ENCODE measurements around the gene NAGPA. TPM values are rescaled to one million over a fixed set of nuclear protein-coding genes. Genes with fewer than 3 reads are reported as not detected.

The NAGPA gene
- polyA plus RNA-seq, 3 donors from 2014 or later = 26.6 to 50.6 (median 37.2) TPM

DNA sequence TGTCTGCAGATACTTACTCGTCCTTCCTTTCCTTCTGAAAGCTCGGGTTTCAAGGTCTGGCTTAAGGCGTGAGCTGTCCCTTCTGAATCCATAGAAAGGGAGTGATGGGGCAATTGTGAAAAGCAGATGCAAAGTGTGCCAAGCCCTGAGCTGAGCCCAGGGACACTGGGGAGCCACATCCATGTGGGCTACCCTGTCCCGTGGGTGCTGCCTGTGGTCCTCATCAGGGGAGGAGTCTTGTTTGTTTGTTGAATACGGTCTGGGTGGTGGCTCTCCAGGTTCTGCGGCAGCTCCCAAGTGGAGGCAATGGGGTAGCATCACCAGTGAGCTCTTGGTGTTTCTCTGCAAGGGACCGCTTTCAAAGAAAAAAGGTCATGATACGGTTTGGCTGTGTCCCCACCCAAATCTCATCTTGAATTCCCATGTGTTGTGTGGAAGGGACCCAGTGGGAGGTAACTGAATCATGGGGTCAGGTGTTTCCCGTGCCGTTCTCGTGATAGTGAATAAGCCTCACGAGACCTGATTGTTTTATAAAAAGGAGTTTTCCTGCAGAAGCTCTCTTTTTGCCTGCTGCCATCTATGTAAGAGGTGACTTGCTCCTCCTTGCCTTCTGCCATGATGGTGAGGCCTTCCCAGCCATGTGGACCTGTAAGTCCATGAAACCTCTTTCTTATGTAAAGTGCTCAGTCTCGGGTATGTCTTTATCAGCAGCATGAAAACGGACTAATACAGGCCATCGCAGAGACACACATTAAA lies 36.9 kb upstream of the NAGPA start:
- H3K4me3 Mint-ChIP-seq = peak overlapping the region; percentile 33 to 97 (median 62)
- peaks cover 7 to 13% (median 12%) of the 10 kb centered on the region in 3 donors for H3K27me3 Mint-ChIP-seq (ENCODE audit: low read depth in 3 of 3)
- no peak for DNase-seq
- peak overlapping the region; percentile 93 to 97 (median 96) for H3K27ac Mint-ChIP-seq
- peaks cover 29 to 34% of the 10 kb centered on the region in 2 donors for H3K4me1 Mint-ChIP-seq
- H3K9me3 Mint-ChIP-seq = no peaks in the 10 kb centered on the region
- peaks cover 3 to 5% (median 4%) of the 10 kb centered on the region in 3 donors for H3K36me3 Mint-ChIP-seq

DNA sequence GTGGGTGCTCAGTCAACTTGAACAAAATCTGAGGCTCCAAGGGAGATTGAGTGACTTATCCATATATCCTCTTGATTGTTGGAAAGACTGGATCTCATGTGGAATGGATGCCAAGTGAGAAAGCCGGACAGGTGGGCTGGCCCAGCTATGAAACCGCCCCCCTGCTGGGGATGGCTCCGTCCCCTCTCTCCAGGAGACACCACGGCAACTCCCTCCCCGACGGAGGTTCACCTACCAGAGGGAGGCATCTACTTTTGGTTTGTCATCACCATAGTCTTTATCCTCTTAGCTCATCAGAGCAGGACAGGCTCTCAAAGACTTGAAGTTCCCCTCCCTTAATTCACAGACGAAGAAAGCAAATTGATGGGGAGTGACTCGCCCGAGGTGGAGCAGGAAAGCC lies 36.1 kb upstream of the NAGPA start:
- Mint-ChIP-seq H3K4me3 (peak overlapping the region in 2 of 5 donors; percentile 12 to 21), H3K4me1 (peaks cover 29 to 34% of the 10 kb centered on the region in 2 donors), H3K27me3 (ENCODE audit: low read depth in 3 of 3) (peaks cover 7 to 13% (median 12%) of the 10 kb centered on the region in 3 donors), H3K9me3 (no peaks in the 10 kb centered on the region), H3K36me3 (no peaks in the 10 kb centered on the region), H3K27ac (peak overlapping the region in 2 of 6 donors; percentile 24 to 34)
- DNase-seq = no peak

DNA sequence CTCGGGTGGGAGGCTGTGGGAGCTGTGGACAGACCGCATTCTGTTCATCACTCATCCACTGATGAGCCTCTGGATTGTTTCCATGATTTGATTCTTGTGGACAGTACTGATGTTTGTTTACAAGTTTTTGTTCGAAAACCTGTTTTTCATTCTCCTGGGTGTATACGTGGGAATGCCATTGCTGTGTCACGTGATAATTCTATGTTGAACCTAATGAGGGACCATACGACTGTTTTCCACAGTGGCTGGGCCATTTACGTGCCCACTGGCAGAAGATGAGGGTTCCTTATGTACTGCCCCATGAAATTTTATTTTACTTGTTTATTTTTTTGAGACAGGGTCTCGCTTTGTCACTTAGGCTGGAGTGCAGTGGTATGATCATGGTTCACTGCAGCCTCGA lies 35.3 kb upstream of the NAGPA start:
- Mint-ChIP-seq H3K9me3 (no peaks in the 10 kb centered on the region), H3K27ac (no peak overlapping the region), H3K4me1 (peaks cover 29 to 34% of the 10 kb centered on the region in 2 donors), H3K36me3 (no peaks in the 10 kb centered on the region), H3K27me3 (ENCODE audit: low read depth in 3 of 3) (peaks cover 7 to 13% (median 12%) of the 10 kb centered on the region in 3 donors), H3K4me3 (no peak overlapping the region)
- DNase-seq = no peak

DNA sequence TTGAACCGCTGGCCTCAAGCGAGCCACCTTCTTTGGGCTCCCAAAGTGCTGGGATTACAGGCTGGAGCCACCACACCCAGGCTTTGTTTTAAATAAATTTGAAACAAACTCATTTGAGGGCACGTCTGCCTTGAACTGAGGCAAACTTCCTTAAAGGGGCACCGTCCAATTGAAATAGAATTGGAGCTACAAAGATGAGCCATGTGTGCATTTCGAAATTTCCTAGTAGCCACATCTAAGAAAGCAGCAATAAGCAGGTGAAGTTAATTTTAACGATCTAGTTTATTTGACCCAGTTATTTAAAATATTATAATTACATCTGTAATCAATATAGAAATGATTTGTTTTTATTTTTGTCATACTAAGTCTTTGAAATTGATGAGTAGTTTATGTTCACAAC lies 32.8 kb upstream of the NAGPA start:
- Mint-ChIP-seq H3K4me1 (peaks cover 10 to 15% of the 10 kb centered on the region in 2 donors), H3K4me3 (no peak overlapping the region), H3K36me3 (no peaks in the 10 kb centered on the region), H3K9me3 (no peaks in the 10 kb centered on the region), H3K27me3 (ENCODE audit: low read depth in 3 of 3) (peaks cover 2 to 9% (median 8%) of the 10 kb centered on the region in 3 donors), H3K27ac (no peak overlapping the region)
- no peak for DNase-seq

DNA sequence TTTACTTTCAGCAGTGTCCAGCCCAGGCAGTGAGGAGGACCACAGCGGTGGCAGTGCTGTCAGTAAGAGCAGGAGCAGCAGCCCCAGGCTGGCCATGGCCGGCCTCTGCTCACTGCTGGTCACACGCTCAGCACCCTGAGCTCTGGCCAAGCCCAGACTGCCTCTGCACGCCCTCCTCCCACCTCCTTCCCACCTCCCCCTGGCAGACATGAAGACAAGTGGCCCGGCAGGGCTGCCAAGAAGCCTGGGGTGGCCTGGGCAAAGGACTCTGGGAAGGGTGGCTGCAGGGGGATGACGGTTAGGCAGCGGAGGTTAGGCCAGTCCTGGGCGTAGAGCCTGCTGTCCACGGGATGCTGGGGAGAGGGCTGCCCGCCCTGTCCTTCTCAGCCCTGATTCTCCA lies 32.1 kb upstream of the NAGPA start, which contains the start of gene C16orf89:
C16orf89 (minus strand) TSS at position 144 of the 400 bp plus-strand sequence; CDS start at position 96, 48 bp downstream.
- Mint-ChIP-seq H3K27me3 (ENCODE audit: low read depth in 3 of 3) (peaks cover 0 to 7% (median 7%) of the 10 kb centered on the region in 3 donors), H3K36me3 (no peaks in the 10 kb centered on the region), H3K4me1 (peaks cover 3 to 8% of the 10 kb centered on the region in 2 donors), H3K27ac (no peak within 1 kb of the TSS), H3K9me3 (no peaks in the 10 kb centered on the region), H3K4me3 (no peak within 1 kb of the TSS)
- no peak for DNase-seq

DNA sequence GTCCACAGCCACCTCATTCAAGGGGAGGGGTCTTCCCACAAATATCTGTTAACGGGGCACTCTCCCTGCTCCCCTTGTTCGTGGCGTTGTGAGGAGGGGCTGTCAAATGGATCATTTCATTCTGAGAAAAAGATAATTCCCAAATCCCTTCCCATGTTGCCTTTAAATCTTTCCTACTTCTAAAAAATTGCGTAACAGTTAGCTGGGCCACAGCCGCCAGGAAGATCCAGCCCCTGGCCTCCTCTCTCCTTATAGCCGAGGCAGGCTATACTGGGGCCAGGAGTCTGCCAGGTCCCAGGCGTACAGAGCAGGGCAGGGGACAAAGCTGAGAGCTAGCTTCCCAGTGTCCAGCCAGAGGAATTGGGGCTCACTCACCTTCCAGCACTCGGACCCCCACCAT lies 31.6 kb upstream of the NAGPA start:
- H3K4me1 Mint-ChIP-seq = peaks cover 2 to 3% of the 10 kb centered on the region in 2 donors
- no peak overlapping the region for H3K27ac Mint-ChIP-seq
- H3K36me3 Mint-ChIP-seq = no peaks in the 10 kb centered on the region
- peaks cover 0 to 9% (median 5%) of the 10 kb centered on the region in 3 donors for H3K27me3 Mint-ChIP-seq (ENCODE audit: low read depth in 3 of 3)
- no peaks in the 10 kb centered on the region for H3K9me3 Mint-ChIP-seq
- H3K4me3 Mint-ChIP-seq = no peak overlapping the region
- no peak for DNase-seq

DNA sequence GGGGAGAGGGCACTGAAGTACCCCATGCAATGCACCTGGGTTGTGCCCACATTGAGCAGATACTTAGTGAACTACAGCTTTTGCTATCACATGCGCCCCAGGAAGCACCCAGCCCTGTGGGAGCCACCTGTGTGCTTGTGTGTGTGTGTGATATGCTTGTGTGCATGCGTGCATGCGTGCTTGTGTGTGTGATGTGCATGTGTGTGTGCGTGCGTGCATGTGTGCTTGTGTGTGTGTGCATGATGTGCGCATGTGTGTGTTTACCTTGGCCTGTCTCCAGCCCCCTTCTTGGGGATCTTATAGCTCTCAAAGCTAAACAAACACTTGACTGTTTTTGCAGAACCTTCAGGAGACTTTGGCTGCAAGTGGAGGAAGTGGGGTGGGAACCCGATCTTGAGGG lies 31.2 kb upstream of the NAGPA start:
- no peak for DNase-seq
- Mint-ChIP-seq H3K27ac (no peak overlapping the region), H3K27me3 (ENCODE audit: low read depth in 3 of 3) (peaks cover 0 to 9% (median 4%) of the 10 kb centered on the region in 3 donors), H3K36me3 (no peaks in the 10 kb centered on the region), H3K4me1 (peaks cover 0 to under 1% of the 10 kb centered on the region in 2 donors), H3K4me3 (no peak overlapping the region), H3K9me3 (no peaks in the 10 kb centered on the region)

DNA sequence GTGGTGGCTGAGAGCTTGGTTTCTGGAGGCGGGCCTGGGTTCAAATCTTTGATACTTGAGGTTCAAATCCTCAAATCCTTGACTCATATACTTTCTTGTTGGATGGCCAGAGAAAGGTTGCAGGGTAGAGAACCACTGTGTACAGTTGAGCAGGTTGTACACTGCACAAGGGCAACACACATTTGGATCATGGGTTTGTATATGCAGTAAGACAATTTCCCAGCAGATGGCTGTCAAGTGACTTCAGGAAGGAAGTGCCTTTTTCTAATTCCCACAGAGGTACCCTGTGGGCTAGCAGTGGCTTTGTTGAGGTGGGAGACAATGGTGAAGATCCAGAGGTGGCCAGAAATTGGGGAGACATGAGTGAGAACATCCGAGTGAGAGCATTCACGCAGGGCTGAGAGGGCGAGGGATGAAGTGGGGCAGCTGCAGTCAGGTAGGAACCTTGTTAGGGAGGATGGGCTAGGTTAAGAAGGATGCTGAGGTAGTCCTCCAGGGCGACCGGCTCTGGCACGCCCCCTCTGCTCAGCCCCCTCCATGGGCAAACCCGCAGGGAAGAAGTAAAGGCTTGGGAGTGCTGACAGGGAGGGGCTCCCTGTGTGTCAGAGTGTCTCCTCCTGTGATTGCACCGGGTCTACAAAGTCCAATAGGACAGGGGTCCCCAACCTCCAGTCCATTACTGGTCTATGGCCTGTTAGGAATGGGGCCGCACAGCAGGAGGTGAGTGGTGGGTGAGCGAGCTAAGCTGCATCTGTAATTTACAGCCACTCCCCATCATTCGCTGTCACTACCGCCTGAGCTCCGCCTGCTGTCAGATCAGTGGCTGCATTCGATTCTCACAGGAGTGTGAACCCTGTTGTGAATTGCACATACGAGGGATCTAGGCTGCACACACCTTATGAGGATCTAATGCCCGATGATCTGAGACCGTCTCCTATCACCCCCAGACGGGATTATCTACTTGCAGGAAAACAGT lies 29.3 kb upstream of the NAGPA start:
- DNase-seq = no peak
- H3K4me1 Mint-ChIP-seq = no peaks in the 10 kb centered on the region
- no peaks in the 10 kb centered on the region for H3K9me3 Mint-ChIP-seq
- no peak overlapping the region for H3K4me3 Mint-ChIP-seq
- H3K36me3 Mint-ChIP-seq = no peaks in the 10 kb centered on the region
- peaks cover 0 to 7% (median 4%) of the 10 kb centered on the region in 3 donors for H3K27me3 Mint-ChIP-seq (ENCODE audit: low read depth in 3 of 3)
- H3K27ac Mint-ChIP-seq = no peak overlapping the region

DNA sequence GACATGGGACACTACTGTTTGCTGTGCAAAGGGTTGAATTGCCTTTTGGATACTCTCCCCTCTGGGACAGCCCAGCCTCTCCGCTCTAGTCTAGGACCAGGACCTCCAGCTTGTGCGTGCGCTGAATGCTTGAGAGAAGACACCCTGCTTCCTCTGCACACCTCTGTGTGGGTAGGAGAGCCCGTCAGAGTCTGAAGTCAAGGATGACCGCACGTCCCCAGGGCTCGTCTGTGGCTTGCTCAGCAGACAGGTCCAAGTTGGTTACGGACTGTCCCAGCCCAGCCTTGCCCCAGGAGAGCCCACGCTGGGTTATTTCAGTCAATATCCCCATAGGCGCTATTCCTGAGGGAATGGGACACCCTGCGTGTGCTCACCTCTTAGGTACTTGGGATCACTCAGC lies 28.3 kb upstream of the NAGPA start:
- peak overlapping the region in 1 of 6 donors; percentile 46 for H3K27ac Mint-ChIP-seq
- no peaks in the 10 kb centered on the region for H3K4me1 Mint-ChIP-seq
- H3K27me3 Mint-ChIP-seq (ENCODE audit: low read depth in 3 of 3) = peaks cover 0 to 7% (median 4%) of the 10 kb centered on the region in 3 donors
- no peak for DNase-seq
- H3K4me3 Mint-ChIP-seq = no peak overlapping the region
- no peaks in the 10 kb centered on the region for H3K36me3 Mint-ChIP-seq
- H3K9me3 Mint-ChIP-seq = no peaks in the 10 kb centered on the region

DNA sequence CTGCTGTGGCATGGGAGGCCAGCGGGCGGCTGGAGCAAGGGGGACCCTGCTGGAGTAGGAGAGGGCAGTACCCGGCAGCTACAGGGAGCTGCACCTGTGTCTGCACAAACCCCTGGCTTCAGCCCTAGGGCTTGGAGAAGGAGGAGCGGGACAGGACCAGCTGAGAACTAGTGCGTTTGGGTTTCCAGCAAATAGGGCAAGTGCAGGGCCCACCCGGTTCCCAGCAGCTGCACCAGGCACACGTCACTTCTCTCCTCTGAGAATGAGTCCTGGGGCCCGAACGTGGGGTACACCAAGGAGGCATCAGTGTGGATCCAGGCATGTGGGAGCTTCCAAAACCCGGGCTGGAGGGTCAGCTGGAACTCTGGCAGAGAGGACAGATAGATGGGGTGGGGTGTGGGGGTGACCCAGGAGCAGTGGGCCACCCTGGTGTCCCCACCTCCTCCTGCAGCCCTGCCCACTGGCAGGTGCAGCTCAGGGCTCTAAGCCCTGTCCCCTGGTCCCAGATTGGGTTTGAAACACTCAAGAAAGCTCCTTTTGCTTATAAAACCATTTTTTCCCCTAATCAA lies 26.4 kb upstream of the NAGPA start:
- Mint-ChIP-seq H3K4me3 (no peak overlapping the region), H3K9me3 (no peaks in the 10 kb centered on the region), H3K27ac (no peak overlapping the region), H3K4me1 (no peaks in the 10 kb centered on the region), H3K36me3 (no peaks in the 10 kb centered on the region), H3K27me3 (ENCODE audit: low read depth in 3 of 3) (peaks cover 0 to 7% (median 4%) of the 10 kb centered on the region in 3 donors)
- DNase-seq = no peak

DNA sequence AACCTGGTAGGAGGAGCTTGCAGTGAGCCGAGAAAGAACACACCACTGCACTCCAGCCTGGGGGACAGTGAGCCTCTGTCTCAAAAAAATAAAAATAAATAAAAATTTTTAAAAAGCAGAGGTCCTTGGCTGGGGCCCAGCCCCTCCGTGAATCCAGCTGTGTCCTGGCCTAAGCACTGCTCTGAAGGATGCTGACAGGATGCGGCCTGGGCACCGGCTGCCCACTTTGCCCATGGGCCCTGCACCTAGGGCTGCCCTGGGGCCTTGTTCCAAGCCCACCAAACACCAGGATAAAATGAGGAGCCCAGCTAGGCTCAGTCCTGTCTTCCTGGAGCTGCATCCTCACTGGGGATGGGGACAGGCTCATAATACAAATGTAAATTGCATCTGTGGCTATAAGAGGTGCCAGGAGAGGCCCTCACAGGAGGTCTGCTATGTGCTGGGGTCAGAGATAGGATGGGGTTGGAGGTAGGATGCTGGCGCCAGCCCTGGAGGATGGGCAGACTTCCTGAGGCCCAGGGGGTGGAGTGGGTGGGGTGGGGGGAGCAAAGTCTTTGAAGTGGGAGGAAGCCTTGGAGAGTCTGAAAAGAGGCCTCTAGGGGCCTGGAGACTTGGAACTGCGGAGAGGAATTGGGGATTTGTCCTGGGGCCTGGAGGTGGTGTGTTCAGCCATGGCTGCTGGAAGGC lies 25.8 kb upstream of the NAGPA start:
- H3K9me3 Mint-ChIP-seq = no peaks in the 10 kb centered on the region
- no peak for DNase-seq
- H3K4me1 Mint-ChIP-seq = no peaks in the 10 kb centered on the region
- no peaks in the 10 kb centered on the region for H3K36me3 Mint-ChIP-seq
- H3K4me3 Mint-ChIP-seq = no peak overlapping the region
- H3K27me3 Mint-ChIP-seq (ENCODE audit: low read depth in 3 of 3) = peaks cover 2 to 7% (median 4%) of the 10 kb centered on the region in 3 donors
- H3K27ac Mint-ChIP-seq = no peak overlapping the region

DNA sequence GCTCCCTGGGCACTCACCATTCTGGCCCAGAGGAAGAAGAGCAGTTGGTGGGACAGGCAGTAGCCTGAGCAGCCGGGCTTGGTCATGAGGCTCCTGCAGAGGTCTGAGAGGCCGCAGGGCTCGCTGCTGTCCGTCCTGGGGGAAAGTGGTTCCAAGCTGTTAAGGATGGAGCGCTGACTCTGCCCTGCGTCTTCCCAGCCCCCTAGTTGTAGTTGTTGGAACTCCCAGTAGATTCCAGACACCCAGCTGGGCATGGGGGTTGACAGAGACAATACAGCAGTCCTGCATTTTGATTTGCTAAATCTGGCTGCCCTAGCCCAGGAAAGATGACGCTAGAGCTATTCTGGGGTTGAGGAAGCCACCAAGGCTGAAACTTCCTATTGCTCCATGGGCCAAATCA lies 24.7 kb upstream of the NAGPA start:
- Mint-ChIP-seq H3K36me3 (no peaks in the 10 kb centered on the region), H3K27ac (no peak overlapping the region), H3K9me3 (no peaks in the 10 kb centered on the region), H3K4me3 (no peak overlapping the region), H3K27me3 (ENCODE audit: low read depth in 3 of 3) (peaks cover 2 to 7% (median 4%) of the 10 kb centered on the region in 3 donors), H3K4me1 (no peaks in the 10 kb centered on the region)
- DNase-seq = no peak

DNA sequence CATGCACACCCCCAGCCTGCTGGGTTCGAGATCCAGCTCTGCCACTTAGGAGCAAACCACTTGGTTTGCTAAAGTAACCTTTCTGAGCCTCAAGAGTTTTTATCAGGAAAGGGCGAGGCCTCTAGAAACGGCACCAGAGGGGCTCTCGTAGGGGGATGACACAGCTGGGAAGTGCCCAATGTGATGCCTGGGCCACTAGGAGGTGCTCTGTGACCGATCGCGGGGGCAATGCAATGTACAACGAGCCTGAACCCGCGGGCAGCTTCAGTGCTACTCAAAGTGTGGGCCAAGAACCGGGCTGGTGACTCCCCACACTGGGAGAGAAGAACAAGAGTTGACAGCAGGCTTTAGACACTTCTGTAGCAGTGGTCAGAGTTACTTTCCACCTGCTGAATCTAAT lies 22.6 kb upstream of the NAGPA start:
- peak in 2 of 3 donors; percentile 6 to 22 for DNase-seq

More for the DNA sequence above, 22.6 kb upstream of the NAGPA start:
- Mint-ChIP-seq H3K36me3 (no peaks in the 10 kb centered on the region), H3K27ac (no peak overlapping the region), H3K27me3 (ENCODE audit: low read depth in 3 of 3) (peaks cover 2 to 4% (median 3%) of the 10 kb centered on the region in 3 donors), H3K4me1 (no peaks in the 10 kb centered on the region), H3K9me3 (no peaks in the 10 kb centered on the region), H3K4me3 (no peak overlapping the region)

Measured in immature natural killer cell (primary cell).